GM12801 (cell line): ENCODE measurements around the gene TTC9B.

Experiments used
- TF ChIP-seq, protein P1 (sequence below): IDR thresholded peaks from one replicate; pipeline ENCODE4 v1.5.1; 2011; ENCODE audit warnings: control low read depth; ENCODE audit not compliant: insufficient read length; ENCODE audit errors: extremely low read depth

TTC9B gene

DNA sequence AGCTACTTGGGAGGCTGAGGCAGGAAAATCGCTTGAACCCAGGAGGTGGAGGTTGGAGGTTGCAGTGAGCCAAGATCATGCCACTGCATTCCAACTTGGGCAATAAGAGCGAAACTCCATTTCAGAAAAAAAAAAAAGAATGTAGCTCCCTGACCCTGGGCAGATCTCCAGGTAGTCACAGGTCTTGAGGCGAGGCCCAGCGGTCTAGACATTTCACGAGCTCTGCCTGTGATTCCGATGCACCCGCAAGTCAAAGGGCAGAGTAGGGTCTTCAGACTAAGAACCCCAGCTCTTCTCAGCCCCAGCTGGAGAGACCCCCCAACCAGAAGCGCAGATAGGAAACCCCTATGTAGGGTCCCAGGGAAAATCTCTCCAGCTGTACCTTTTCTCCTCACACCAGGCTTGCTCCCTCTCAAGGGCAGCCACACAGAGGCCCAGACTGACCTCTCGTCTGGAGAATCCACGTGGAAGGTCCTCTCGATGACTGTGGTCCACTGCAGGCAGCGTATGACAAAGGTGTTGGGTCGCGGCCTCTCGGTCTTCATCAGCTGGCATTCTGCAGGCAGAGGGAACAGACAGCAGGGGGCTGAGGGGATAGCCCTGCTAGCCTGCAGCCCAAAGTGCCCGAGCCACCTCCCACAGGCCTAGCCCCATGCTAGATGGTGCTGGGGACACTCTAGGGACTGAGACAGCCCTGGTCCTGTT, 36.7 kb upstream of the TTC9B start:
- TF ChIP-seq, protein P1, sequence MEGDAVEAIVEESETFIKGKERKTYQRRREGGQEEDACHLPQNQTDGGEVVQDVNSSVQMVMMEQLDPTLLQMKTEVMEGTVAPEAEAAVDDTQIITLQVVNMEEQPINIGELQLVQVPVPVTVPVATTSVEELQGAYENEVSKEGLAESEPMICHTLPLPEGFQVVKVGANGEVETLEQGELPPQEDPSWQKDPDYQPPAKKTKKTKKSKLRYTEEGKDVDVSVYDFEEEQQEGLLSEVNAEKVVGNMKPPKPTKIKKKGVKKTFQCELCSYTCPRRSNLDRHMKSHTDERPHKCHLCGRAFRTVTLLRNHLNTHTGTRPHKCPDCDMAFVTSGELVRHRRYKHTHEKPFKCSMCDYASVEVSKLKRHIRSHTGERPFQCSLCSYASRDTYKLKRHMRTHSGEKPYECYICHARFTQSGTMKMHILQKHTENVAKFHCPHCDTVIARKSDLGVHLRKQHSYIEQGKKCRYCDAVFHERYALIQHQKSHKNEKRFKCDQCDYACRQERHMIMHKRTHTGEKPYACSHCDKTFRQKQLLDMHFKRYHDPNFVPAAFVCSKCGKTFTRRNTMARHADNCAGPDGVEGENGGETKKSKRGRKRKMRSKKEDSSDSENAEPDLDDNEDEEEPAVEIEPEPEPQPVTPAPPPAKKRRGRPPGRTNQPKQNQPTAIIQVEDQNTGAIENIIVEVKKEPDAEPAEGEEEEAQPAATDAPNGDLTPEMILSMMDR = no peak

DNA sequence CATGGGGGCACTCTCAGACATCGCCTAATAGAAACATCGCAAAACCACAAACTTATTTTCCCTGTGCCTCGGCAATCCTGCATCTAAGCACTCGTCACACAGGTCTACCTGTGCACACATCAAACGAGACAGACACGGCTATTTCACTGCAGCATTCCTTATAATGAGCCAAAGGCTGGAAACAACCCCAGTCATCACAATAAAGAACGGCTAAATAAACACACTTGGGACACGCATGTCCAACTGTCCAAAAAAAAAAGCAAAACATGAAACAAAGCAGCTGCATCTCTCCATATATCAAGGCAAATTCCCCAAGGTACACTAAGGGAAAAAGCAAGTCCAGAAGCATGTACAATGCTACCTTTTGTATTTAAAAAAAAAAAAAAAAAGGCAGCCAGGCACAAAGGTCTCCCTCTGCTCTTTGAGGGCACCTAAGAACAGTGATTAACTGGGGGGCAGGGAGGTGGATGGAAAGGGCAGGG, 35.5 kb upstream of the TTC9B start:
- TF ChIP-seq, protein P1 = no peak

DNA sequence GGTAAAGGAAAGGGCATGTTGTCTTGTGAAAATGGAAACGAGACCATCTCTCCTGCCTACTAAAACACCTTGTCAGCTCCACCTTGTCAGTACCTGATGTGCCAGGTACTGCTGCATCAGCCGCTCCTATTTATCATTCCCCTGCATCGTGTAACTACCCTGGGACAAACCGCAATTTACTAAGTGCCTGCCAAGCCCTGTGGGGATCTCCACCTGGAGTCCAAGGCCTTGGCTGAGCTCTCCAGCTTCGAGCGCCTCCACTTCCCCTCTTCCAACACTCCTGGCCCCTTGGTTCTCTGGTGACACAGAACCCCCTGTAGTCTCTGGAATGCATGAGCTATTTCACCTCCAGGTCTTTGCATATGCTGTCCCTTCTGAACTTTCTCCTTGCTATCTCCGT, 34.2 kb upstream of the TTC9B start:
- TF ChIP-seq, protein P1 = no peak

DNA sequence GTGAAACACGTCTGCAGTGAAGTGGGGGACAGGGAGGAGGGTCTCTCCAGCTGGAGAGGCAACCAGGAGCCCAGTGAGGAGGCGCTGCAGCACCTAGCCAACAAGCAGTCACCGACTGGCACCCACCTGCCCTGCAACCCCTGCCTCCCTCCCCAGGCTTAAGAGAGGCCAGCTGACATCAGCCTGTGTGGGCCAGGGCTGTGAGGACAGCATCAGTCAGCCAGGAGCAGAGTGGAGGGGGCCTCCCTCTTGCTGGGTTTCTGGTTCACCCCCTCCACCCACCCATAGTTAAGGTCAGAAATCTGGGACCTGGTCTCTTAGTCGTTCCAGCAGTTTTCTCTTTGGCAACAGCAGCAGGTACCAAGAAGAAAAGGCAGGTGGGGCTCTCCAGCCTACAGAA, 33.8 kb upstream of the TTC9B start:
- TF ChIP-seq, protein P1 = no peak

DNA sequence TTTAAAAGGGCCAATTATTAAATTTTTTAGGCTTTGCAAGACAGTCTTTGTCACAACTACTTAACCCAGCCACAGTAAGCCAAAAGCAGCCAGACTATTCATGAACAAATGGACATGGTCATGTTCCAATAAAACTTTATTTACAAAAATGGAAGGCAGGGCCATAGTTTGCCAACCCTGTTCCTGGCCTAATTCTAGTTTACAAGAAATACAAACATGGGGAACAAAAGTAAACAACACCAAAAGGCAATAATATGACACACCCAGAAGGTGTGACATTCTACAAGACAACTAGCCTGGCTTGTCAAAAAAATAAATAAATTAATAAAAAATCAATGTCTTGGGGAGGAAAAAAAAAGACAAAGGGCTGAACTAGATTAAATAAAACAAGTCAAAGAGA, 33.1 kb upstream of the TTC9B start:
- TF ChIP-seq, protein P1 = no peak

DNA sequence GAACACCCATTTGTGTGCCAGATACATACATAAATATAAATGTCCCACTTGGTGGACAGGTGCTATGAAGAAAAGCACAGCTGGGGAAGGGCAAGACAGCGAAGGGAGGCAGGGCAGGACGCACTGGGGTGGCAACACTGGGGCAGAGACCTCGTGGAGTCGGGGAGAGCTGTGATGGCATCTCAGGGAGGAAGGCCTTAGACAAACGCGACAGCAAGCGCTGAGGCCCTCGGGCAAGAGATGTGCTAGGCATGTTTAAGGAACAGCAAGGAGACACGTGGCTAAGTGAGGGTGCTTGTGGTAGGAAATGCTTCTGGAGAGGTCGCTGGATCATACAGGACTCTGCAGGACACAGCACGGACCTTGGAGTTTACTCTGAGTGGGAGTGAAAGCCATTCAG, 31.6 kb upstream of the TTC9B start:
- TF ChIP-seq, protein P1 = no peak

DNA sequence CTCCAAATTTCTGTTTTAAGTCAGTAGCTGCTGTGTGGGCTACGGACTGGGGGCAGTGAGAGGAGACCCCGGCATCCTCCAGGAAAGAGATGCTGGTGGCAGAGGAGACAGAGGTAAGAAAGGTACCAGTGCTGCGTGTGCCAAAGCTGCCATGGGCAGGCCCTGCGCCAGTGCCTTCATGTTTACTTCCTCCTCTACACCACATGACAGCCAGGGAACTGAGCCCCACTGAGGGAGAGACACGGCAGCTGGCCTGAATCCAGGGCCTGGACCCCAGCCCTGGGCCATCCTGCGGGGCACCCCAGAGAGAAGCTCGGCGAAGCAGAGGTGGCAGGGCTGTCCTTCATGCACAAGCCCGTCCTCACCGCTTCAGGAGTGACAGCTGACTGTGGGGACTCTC, 31.0 kb upstream of the TTC9B start:
- TF ChIP-seq, protein P1 = no peak
